HG02870 (cell line): ENCODE measurements around the gene NUP98.
"Not testable (repeated sequence)": the region's sequence is repeated elsewhere in the genome, so short reads cannot be mapped to it uniquely, and the experiment has no call there.

Source experiments
- ATAC-seq: cut with Tn5 transposase; IDR thresholded peaks from one replicate; pipeline ENCODE4 v1.9.1; 2021; ENCODE audit warnings: mild to moderate bottlenecking, moderate library complexity; ENCODE audit not compliant: unreplicated experiment

Gene NUP98

GRCh38 chr11:3679077-3679476 lies 118.3 kb downstream of the NUP98 start:
- no peak for ATAC-seq

DNA sequence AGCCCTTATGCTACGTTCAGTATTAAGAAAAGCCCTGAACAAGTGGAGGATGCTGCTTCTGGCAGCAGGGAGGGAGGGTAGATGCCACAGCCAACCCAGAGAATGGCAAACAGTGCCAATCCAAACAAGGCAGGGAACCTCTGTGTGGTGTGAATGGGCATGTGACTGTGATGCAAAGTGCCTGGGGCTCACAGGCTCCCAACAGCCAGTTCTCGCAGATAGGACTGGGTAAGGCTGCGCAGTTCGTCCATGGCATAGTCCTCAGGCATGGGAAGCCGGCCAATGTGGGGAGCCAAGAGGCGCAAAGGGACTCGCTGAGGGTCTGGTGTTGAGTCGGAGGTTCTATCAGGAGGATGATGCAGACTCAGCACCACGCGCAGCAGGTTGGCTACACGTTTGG lies 121.4 kb downstream of the NUP98 start:
- no peak for ATAC-seq

GRCh38 chr11:3674189-3674588 lies 123.2 kb downstream of the NUP98 start:
- no peak for ATAC-seq

- no peak for ATAC-seq
Measured at GRCh38 chr11:3671334-3672254, 125.8 kb downstream of the NUP98 start, which contains the start of gene CHRNA10. Gene CHRNA10 (minus strand): TSS chr11:3671384. CDS start chr11:3671312, 72 bp downstream.

GRCh38 chr11:3669742-3670183 lies 127.6 kb downstream of the NUP98 start:
- ATAC-seq, result no peak

DNA sequence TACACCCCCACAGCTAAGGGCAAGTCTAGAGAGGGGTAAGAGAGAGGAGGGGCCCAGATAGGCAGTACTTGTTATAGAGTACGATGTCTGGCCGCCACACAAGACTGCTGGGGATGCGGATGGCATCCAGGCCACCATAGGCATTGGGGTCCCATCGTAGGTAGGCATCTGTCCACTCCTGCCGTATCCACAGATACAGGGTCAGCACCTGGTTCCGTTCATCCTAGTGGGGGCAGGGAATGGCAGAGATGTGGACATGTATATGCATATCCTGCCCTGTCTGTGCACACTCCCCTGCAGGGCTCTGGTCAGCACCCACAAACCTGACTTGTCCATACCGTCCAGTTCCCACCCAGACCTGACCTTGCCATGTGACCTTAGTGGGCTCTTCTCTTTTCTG lies 128.2 kb downstream of the NUP98 start:
- no peak for ATAC-seq

GRCh38 chr11:3667149-3668035 lies 130.0 kb downstream of the NUP98 start:
- ATAC-seq, result no peak

- ATAC-seq, result no peak
Measured at GRCh38 chr11:3666023-3666530, 131.3 kb downstream of the NUP98 start.

DNA sequence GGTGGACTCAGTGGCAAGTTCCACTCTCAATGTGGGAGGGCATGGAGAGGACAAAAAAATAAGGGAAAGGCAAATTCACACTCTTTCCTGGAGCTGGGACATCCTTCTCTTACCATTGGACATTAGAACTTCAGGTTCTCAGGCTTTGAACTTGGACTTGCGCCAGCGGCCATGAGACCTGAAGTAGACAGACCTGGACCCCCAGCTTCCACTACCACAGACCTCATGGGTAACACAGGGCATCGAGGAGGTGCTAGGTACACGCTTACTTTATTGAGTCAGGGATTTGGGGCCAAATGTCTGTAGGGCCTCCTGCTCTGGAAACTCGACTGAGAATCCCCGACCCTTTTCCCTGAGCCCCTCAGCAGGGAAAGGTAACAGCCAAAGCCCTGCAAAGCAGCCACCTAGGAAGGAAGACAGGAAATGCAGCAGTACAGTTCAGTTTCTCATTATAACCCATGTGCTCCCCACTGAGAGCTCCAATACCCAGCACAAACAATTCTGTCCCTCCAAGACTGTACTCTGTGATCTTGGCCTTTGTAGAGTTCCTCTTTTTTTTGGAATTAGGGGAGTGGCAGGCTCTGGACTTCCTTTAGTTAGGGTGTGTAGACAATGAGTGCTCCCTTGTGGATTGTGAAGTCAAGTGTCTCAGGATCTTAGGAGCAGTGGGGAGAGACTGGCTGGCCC lies 131.9 kb downstream of the NUP98 start:
- no peak for ATAC-seq

DNA sequence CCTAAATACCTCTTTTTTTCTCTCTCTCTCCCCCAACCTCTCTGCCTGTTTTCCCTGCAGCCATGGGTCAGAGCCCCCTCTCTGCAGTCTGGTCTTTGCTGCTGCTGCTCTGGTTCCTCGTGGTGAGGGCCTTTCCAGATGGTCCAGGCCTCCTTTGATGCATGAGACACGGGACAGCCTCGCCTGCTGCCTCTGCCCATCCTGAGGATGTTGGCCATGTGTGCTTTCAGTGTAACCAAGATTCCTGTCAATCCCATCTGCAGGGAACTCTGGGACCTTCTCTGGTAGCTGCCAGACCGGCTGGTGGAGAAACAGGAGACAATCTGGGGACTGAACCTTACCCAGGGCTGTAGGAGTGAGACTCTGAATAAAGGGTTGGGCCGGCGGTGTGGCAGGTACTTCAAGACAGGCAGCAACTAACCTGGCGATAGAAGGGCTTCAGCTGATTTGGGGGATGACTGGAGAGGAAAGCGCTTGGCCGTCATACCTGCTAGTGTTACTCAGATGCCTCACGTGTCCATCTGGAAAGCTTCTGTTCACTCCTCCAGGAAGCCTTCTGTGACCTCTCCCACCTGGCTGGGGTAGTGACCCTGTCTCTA lies 133.2 kb downstream of the NUP98 start:
- ATAC-seq, result no peak

GRCh38 chr11:3662856-3663255 lies 134.5 kb downstream of the NUP98 start:
- no peak for ATAC-seq

DNA sequence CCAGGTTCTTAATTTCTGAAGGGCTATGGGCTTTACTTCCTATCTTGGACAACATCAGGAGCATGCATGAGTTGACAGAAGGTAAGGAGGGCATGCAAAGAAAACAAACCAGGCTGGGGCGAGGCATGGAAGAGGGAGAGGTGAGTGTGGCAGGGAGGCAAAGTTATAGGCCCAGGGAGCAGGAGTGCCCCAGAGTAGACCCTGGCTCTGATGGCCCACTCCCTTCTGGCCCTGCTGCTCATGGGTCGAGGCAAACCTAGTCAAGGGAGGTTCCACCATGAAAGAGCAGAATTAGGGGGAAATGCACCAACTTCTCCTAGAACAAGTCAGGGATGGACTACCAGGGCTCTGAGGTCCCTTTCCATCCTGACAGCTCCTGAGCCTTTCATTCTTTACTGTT lies 136.4 kb downstream of the NUP98 start:
- no peak for ATAC-seq

DNA sequence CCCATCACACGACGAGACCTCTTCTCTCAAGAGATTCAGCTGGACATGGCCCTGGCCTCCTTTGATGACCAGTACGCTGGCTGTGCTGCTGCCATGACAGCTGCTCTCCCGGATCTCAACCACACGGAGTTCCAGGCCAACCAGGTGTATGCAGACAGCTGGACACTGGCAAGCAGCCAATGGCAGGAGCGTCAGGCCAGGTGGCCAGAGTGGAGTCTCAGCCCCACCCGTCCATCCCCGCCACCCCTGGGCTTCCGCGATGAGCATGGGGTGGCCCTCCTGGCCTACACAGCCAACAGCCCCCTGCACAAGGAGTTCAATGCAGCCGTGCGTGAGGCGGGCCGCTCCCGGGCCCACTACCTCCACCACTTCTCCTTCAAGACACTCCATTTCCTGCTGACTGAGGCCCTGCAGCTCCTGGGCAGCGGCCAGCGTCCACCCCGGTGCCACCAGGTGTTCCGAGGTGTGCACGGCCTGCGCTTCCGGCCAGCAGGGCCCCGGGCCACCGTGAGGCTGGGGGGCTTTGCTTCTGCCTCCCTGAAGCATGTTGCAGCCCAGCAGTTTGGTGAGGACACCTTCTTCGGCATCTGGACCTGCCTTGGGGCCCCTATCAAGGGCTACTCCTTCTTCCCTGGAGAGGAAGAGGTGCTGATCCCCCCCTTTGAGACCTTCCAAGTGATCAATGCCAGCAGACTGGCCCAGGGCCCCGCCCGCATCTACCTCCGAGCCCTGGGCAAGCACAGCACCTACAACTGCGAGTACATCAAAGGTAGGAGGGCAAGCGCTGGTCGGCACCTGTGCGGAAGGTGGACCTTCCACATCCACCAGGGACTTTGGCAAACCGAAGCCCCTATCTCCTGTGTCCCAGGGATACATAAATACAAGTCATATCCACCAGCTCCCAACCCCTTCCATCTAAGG lies 137.5 kb downstream of the NUP98 start:
- ATAC-seq, result no peak

DNA sequence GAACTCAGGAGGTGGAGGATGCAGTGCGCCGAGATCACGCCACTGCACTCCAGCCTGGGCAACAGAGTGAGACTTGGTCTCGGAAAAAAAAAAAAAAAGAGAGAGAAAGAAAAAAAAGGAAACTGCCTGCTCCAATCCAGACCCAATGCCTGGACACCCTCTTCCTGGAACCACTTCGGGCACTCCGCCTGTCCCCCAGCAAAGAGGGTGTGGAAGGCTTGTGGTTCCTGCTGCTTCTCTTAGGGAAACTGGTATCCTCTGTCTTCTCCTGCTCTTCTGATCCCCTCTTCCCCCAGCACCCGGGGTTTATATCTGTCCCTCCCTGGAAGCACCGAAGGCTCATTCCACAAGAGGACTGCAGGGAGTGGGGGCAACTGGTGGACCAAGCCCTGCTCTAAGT lies 139.1 kb downstream of the NUP98 start:
- no peak for ATAC-seq

- not testable (repeated sequence) for ATAC-seq
Measured at GRCh38 chr11:3657331-3657730, 140.0 kb downstream of the NUP98 start.

GRCh38 chr11:3655547-3655946 lies 141.8 kb downstream of the NUP98 start:
- no peak for ATAC-seq

GRCh38 chr11:3652514-3652913 lies 144.8 kb downstream of the NUP98 start:
- not testable (repeated sequence) for ATAC-seq

GRCh38 chr11:3649374-3649773 lies 148.0 kb downstream of the NUP98 start:
- not testable (repeated sequence) for ATAC-seq

DNA sequence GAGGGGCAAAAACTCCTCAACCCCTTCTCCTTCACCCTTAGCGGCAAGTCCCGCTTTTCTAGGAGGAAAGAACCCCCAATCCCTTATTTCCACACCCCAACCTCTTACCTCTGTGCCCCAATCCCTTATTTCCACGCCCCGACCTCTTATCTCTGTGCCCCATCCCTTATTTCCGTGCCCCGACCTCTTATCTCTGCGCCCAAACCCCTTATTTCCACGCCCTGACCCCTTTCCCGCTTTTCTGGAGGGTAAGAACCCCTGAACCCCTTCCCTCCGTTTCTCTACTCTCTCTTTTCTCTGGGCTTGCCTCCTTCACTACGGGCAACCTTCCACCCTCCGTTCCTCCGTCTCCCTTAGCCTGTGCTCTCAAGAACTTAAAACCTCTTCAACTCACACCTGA lies 148.5 kb downstream of the NUP98 start:
- not testable (repeated sequence) for ATAC-seq
